Neuron (in vitro differentiated cells): ENCODE measurements around the gene LRP8.
A peak's percentile ranks its signal among the peaks of the same experiment; 100 is the strongest.
"Not testable (repeated sequence)": the region's sequence is repeated elsewhere in the genome, so short reads cannot be mapped to it uniquely, and the experiment has no call there.

Source experiments
- H2AFZ ChIP-seq: one replicate; pipeline ENCODE4 v1.6.1; 2013; ENCODE audit warnings: low read depth, mild to moderate bottlenecking, inconsistent platforms, low read length, moderate library complexity
- H3K27me3 ChIP-seq: one replicate; pipeline ENCODE4 v1.6.1; 2013; ENCODE audit warnings: low read length; ENCODE audit not compliant: insufficient read depth
- H3K36me3 ChIP-seq: one replicate; pipeline ENCODE4 v1.6.1; 2013; ENCODE audit warnings: low read length; ENCODE audit not compliant: insufficient read depth
- H3K4me1 ChIP-seq: one replicate; pipeline ENCODE4 v1.6.1; 2013; ENCODE audit warnings: low read length; ENCODE audit not compliant: insufficient read depth
- H3K4me3 ChIP-seq: 2 replicates; pipeline ENCODE4 v1.5.1; 2013; ENCODE audit warnings: mild to moderate bottlenecking, low read length, moderate library complexity
- H3K9me3 ChIP-seq: one replicate; pipeline ENCODE4 v1.6.1; 2013; ENCODE audit warnings: low read length

Gene LRP8

DNA sequence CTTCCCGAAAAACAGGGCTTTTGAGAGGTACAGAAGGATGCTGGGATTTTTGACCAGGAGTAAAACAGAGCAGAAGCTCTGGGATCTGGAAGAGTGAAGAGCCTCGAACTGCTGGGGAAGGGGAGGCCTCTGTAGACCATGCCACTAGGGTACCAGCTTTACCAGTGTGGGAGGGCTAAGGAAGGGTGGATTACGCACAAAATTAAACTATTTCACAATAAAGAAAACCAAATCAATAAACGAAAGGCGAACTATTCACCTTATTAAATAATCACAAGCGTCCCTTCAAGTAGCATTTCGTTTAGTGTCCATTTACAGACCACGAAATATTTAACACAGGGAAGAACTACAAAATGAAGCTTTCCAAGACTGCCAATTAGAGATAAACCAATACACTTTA, 108.2 kb downstream of the LRP8 start:
- Histone ChIP-seq H3K36me3 (peaks cover 23% of the 10 kb centered on the region), H3K9me3 (no peaks in the 10 kb centered on the region), H3K4me3 (peak overlapping the region; percentile 66), H3K27me3 (no peaks in the 10 kb centered on the region), H2AFZ (peak overlapping the region; percentile 84), H3K4me1 (peaks cover 14% of the 10 kb centered on the region)

DNA sequence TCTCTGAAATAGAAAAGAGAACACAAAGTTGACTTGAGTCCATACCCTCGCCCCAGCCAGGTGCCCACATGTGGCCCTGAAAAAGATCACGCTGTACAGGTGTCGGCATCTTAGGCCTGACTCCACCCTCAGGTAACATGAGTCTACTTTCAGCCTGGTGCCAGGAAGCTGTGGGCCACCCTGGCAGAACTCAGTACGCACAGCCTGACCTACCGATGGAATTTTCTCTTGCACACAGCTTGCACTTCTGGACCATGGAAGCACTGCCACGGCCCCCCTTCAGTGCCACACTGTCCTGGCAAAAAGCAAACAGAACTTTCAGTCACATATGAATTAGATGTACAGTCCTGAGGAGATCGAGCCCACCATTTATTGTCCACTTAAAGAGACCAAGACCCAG, 109.7 kb downstream of the LRP8 start:
- H3K4me3 ChIP-seq = no peak overlapping the region
- peaks cover 33% of the 10 kb centered on the region for H3K36me3 ChIP-seq
- H2AFZ ChIP-seq = no peak overlapping the region
- no peaks in the 10 kb centered on the region for H3K27me3 ChIP-seq
- H3K9me3 ChIP-seq = no peaks in the 10 kb centered on the region
- H3K4me1 ChIP-seq = peaks cover 14% of the 10 kb centered on the region

DNA sequence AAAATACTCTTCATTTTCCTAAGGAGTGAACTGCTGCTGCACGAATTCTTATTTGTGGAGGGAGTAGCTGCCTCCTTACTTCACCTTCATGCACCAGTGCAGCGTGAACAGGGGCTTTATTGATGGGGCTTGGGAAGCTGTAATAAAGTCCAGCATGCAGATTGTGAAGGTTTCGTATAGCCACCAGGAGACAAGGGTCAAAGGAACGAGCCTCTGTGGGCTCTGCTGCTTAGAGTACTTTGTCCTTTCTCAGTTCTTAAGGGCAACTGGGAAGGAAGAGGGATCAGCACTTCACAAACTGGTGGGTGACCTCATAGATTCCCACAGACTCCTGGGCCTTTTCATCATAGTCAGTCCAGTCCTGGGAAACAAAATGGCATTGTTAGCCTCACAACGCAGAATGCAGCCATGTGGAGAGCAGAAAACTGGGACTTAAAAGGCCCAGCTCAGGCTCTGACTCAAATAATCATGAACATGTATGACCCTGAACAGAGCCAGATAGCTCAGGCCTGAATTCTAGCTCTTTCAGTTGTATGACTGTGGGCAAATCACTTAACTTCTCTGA, 113.4 kb downstream of the LRP8 start:
- H3K36me3 ChIP-seq = peaks cover 59% of the 10 kb centered on the region
- no peaks in the 10 kb centered on the region for H3K9me3 ChIP-seq
- peaks cover 3% of the 10 kb centered on the region for H3K4me1 ChIP-seq
- H2AFZ ChIP-seq = no peak overlapping the region
- no peak overlapping the region for H3K4me3 ChIP-seq
- no peaks in the 10 kb centered on the region for H3K27me3 ChIP-seq

DNA sequence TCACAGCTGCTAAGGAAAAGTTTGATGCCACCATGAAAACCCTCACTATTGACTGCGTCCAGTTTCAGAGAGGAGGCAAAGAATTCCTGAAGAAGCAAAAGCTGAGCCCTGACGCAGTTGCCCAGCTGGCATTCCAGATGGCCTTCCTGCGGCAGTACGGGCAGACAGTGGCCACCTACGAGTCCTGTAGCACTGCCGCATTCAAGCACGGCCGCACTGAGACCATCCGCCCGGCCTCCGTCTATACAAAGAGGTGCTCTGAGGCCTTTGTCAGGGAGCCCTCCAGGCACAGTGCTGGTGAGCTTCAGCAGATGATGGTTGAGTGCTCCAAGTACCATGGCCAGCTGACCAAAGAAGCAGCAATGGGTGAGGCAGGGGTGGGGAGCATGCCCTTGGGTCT, 116.9 kb downstream of the LRP8 start:
- H3K36me3 ChIP-seq = peaks cover 77% of the 10 kb centered on the region
- no peak overlapping the region for H2AFZ ChIP-seq
- H3K27me3 ChIP-seq = no peaks in the 10 kb centered on the region
- H3K4me3 ChIP-seq = no peak overlapping the region
- H3K4me1 ChIP-seq = no peaks in the 10 kb centered on the region
- H3K9me3 ChIP-seq = peaks cover 17% of the 10 kb centered on the region

DNA sequence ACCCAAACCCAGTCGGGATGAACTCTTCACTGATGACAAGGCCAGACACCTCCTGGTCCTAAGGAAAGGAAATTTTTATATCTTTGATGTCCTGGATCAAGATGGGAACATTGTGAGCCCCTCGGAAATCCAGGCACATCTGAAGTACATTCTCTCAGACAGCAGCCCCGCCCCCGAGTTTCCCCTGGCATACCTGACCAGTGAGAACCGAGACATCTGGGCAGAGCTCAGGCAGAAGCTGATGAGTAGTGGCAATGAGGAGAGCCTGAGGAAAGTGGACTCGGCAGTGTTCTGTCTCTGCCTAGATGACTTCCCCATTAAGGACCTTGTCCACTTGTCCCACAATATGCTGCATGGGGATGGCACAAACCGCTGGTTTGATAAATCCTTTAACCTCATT, 117.5 kb downstream of the LRP8 start:
- Histone ChIP-seq H3K27me3 (no peaks in the 10 kb centered on the region), H3K9me3 (peaks cover 20% of the 10 kb centered on the region), H3K4me3 (no peak overlapping the region), H3K4me1 (no peaks in the 10 kb centered on the region), H3K36me3 (peaks cover 76% of the 10 kb centered on the region), H2AFZ (no peak overlapping the region)

DNA sequence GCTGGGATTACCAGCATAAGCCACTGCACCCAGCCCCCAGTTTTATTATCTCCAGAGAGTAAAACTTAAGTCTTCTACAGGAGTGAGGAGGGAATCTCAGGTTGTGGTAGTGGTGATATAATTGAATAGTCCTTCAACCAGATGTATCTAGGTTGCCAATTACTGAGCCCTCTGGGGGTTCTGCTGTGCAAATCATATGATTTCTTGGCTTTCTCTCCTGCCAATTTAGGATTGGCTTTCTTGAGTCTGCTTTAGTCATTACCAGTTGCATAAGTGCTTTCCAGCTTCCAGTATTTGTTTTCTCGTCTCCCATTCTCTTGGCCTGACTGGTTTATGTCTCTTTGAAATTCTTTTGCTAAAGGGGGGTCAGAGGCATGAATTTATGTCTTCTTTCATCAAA, 120.1 kb downstream of the LRP8 start:
- H3K4me1 ChIP-seq = no peaks in the 10 kb centered on the region
- no peak overlapping the region for H3K4me3 ChIP-seq
- no peaks in the 10 kb centered on the region for H3K27me3 ChIP-seq
- H3K9me3 ChIP-seq = peaks cover 27% of the 10 kb centered on the region
- H2AFZ ChIP-seq = no peak overlapping the region
- H3K36me3 ChIP-seq = peaks cover 86% of the 10 kb centered on the region

DNA sequence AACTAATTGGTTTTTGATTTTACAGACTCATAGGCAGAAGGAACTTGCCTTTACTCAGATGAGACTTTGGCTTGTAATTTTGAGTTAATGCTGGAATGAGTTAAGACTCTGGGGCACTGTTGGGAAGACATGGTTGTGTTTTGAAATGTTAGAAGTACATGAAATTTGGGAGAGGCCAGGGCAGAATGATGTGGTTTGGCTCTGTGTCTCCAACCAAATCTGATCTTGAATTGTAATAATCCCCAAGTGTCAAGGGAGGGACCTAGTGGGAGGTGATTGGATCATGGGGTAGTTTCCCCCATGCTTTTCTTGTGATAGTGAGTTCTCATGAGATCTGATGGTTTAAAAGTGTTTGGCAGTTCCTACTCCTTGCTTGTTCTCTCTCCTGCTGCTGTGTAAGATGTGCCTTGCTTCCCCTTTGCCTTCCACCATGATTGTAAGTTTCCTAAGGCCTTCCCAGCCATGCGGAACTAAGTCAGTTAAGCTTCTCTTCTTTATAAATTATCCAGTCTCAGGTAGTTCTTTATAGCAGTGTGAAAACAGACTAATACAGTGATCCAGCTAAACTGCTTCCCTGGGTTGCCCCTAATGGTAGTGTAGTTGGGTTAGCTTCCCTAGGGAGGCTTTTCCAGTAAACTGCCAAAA, 121.0 kb downstream of the LRP8 start:
- Histone ChIP-seq H3K4me3 (no peak overlapping the region), H3K27me3 (no peaks in the 10 kb centered on the region), H3K4me1 (no peaks in the 10 kb centered on the region), H3K36me3 (peaks cover 90% of the 10 kb centered on the region), H3K9me3 (peaks cover 27% of the 10 kb centered on the region), H2AFZ (no peak overlapping the region)

DNA sequence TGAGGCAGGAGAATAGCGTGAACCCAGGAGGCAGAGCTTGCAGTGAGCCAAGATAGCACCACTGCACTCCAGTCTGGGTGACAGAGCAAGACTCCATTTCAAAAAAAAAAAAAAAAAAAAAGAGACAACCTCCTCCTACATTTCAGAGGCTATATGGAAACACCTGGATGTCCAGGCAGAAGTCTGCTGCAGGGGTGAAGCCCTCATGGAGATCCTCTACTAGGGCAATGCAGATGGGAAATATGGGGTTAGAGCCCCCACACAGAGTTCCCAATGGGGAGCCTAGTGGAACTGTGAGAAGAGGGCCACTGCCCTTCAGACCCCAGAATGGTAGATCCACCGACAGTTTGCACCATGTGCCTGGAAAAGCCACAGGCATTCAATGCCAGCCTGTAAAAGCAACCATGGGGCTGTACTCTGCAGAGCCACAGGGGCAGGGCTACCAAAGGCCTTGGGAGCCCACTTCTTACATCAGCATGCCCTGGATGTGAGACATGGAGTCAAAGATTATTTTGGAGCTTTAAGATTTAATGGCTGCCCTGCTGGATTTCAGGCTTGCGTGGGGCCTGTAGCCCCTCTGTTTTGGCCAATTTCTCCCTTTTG, 121.7 kb downstream of the LRP8 start:
- peaks cover 95% of the 10 kb centered on the region for H3K36me3 ChIP-seq
- not testable (repeated sequence) for H2AFZ ChIP-seq, H3K4me1 ChIP-seq, H3K4me3 ChIP-seq, H3K27me3 ChIP-seq
- H3K9me3 ChIP-seq = peaks cover 27% of the 10 kb centered on the region

DNA sequence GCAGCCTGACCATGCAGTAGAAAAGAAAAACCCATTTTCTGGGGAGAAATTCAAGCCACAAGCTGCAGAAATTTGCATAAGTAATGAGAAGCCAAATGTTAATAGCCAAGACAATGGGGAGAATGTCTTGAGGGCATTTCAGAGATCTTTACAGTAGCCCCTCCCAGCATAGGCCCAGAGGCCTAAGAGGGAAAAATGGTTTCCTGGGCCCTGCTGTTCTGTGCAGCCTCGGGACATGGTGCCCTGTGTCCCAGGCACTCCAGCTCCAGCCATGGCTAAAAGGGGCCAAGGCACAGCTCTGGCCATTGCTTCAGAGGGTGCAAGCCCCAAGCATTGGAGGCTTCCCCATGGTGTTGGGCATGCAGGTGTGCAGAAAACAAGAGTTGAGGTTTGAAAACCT, 122.4 kb downstream of the LRP8 start:
- Histone ChIP-seq H3K9me3 (peaks cover 27% of the 10 kb centered on the region), H3K36me3 (peaks cover 95% of the 10 kb centered on the region)
- H3K27me3 ChIP-seq, H3K4me3 ChIP-seq, H2AFZ ChIP-seq, H3K4me1 ChIP-seq: not testable (repeated sequence)

DNA sequence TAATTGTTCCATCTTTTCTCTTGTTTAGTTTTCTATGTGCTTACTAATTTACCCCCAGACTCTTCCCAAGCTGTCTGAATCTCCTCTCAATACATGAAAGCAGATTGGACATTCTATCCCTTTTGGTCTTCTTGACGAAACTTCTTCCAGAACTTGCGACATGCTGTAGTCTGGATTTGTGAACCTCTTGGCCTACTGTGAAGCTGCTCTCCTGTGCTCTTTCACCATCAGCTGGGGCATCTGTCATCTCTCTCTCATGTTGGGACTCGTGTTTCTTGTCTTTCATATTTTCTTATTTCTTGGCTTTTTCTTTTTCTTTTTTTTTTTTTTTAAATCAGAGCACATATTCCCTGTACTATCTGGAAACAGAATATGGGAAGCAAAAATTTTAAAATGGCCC, 124.4 kb downstream of the LRP8 start:
- H3K36me3 ChIP-seq = peaks cover 76% of the 10 kb centered on the region
- no peaks in the 10 kb centered on the region for H3K27me3 ChIP-seq

DNA sequence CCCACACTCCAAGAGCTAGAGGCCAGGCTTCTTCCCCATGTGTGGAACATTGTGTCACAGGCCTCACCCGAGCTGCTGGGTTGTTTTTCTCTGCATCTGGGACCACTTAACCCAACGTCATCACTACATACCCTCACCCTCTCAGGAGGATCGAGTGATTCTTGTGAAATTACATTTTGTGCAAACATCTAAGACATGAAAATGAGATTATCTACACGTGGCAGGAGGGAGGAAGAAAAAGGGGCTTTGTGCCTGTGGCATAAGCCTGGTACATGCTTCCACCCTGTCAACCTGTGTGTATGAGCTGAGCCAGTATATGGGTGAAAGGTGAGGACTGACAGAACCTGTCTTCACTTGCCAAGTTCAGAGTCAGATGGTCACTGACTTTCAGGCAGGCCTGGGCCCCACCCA, 129.6 kb downstream of the LRP8 start:
- H3K27me3 ChIP-seq = no peaks in the 10 kb centered on the region
- peaks cover 7% of the 10 kb centered on the region for H3K4me1 ChIP-seq
- H3K4me3 ChIP-seq = no peak overlapping the region
- no peak overlapping the region for H2AFZ ChIP-seq
- H3K9me3 ChIP-seq = no peaks in the 10 kb centered on the region
- peaks cover 27% of the 10 kb centered on the region for H3K36me3 ChIP-seq

More for the DNA sequence above, 124.4 kb downstream of the LRP8 start:
- H3K4me1 ChIP-seq = no peaks in the 10 kb centered on the region
- H3K4me3 ChIP-seq = no peak overlapping the region
- H2AFZ ChIP-seq = no peak overlapping the region
- H3K9me3 ChIP-seq = peaks cover 27% of the 10 kb centered on the region

DNA sequence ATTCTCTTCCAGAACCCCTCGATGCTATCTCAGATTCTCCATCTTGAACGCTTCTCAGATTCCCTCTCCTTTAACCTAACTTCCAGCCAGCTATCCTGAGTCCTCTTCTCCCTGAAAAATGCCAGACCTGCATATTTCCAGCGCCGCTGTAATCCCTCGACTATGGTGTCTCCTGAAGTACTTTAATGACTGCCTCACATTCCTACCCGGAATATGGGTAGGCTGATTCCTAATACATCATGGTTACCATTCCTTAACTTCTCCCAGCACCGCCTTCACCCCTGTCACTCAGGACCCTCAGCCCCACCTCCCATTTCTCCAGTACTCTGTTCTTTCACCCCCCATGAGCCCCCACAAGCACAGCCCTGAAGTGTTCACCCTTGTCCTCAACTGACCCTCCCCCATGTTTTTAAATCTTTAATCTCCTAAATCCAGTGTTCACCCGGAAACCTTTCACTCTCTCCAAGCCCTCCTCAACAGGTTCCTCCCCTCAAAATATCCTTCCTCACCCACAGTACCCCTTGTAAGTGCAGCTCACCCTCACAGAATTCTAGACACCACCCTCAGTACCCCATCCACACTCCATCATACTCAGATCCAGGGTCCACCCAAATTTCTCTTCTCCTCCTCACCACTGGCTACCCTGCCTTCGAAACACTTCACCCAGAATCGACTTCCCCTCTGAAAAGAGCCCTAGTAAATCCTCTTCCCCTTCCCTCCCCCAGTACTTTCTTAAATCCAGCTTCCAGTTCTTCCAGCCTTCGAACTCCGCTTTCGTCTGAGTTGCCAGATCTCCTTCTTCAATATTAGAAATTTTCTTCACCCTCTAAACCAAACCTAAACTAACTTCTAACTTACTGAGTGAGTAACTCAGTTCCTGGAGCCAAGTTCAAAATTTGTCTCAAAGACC, 130.3 kb downstream of the LRP8 start:
- peaks cover 20% of the 10 kb centered on the region for H3K36me3 ChIP-seq
- peak overlapping the region; percentile 94 for H2AFZ ChIP-seq
- H3K4me3 ChIP-seq = peak overlapping the region; percentile 96
- no peaks in the 10 kb centered on the region for H3K9me3 ChIP-seq
- peaks cover 7% of the 10 kb centered on the region for H3K4me1 ChIP-seq
- no peaks in the 10 kb centered on the region for H3K27me3 ChIP-seq
